GM12892 (cell line): ENCODE results near the gene BCO2.

ENCODE experiments used
- POLR2A ChIP-seq: IDR thresholded peaks from 2 replicates; pipeline ENCODE4 v1.6.1; 2011; ENCODE audit warnings: low read depth, low read length, control low read depth
- POLR2AphosphoS5 ChIP-seq: IDR thresholded peaks from 2 replicates; pipeline ENCODE4 v1.6.1; 2011; ENCODE audit warnings: low read depth, low read length, control low read depth
- TAF1 ChIP-seq: IDR thresholded peaks from 2 replicates; pipeline ENCODE4 v1.6.1; 2011; ENCODE audit warnings: low read depth, mild to moderate bottlenecking, control low read depth, low read length, borderline replicate concordance

GRCh38 chr11:112200252-112200651 lies 24.9 kb downstream of the BCO2 start:
- TF ChIP-seq POLR2A (no peak), TAF1 (no peak), POLR2AphosphoS5 (no peak)
